ENCODE measurements around the gene SKAP1. TPM values are rescaled to one million over a fixed set of nuclear protein-coding genes. Genes with fewer than 3 reads are reported as not detected.

SKAP1 gene
- total RNA-seq (2014; rRNA removed; shearing (Covaris generic); ENCODE audit: low replicate concordance): not detected in 2 replicates

DNA sequence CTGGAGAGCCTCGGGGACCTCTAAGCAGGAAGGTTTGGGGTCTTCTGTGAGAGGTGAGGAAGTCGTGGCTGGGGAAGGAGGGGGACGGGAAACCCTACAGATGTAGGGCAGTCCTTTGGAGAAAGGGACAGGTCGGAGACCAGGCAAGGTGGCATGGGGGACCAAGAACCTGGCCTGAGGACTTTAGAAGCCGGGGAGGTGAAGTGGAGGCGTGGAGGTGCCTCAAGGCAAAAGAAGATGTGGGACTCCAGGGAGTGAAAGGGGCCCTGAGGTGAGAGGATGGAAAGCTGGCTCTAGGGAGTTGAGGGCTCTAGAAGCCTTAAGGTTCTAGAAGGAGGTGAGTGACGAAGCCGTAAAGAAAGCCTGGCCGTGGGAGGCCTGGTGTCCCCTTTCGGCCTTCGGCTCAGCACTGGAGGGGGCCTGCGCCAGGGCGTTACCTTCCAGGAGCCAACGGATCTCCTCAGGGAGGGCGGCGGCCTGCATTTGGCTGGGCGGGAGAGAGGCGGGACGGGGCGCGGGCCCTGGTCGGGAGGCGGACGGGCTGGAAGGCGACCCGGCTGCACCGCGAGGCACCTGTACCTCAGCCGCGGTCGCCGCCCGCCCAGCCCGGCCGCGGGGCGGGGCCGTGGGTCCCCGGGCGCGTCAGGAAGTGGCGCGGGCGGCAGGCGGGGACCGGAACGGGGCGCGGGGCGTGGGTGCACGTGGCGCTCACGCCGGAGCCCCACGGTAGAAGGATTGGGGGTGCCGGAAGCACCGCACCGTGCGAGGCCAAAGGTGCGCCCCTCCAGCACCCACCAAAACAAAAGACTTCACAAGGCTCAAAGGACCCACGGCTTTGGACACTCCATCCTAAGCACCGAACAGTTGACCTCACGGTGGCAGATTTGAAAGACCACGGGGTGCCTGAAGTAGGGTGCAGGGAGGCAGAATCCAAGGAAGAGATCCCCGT lies at the start of gene SKAP1:
Gene SKAP1, minus strand, starts transcription at position 577 of the 949 bp plus-strand sequence.
- H3K9me3 ChIP-seq: no peaks in the 10 kb centered on the region
- no peaks in the 10 kb centered on the region for H3K27me3 ChIP-seq
- H3K36me3 ChIP-seq: no peaks in the 10 kb centered on the region
- no peak for DNase-seq
- H3K4me3 ChIP-seq: no peak within 1 kb of the TSS

DNA sequence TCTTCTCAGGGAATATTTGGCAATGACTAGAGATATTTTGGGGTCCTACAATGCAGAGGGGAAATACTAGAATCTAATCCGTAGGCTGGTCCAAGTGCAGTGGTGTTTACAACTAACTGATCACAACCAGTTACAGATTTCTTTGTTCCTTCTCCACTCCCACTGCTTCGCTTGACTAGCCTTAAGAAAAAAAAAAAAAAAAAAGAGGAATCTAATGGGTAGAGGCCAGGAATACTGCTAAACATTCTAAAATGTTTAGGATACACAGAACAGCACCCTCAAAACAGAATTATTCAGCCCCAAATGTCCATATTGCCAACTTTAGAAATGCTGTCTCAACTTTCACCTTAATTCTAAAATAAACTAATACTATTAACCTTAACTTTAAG lies 49.0 kb upstream of the SKAP1 start:
- H3K27me3 ChIP-seq: no peaks in the 10 kb centered on the region
- no peaks in the 10 kb centered on the region for H3K9me3 ChIP-seq
- no peak for DNase-seq
- H3K4me3 ChIP-seq: no peak overlapping the region
- H3K36me3 ChIP-seq: no peaks in the 10 kb centered on the region

DNA sequence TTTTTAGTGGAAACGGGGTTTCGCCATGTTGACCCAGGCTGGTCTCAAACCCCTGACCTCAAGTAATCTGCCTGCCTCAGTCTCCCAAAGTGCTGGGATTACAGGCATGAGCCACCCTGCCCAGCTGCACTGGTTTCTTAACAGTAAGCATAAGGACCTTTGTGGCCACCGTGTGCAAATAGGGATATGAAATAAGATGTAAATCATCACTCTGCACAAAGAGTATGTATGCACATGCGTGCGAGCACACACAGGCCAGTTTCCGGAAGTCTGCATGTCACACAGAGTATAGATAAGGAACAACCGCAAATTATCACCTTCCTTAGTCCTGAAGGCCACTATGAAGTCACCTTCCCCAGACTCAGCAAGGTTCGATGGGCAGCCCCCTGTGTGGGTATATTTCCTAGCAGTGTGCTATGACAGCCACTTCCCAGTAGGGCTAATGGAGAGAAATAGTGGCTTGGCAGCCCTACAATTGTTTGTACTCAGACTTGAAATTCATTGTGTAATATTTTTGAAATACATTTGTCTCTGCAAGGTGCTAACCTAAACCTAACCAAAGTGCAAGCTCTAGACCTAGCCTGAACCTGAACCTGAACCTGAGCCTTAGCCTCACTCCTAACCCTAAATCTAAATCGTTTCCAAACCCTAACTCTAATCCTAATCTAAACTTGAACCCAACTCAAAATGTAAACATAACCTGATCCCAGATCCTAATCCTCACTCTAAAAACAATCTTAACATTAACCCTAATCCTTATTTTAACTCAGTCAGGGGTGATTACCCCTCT lies 48.4 kb upstream of the SKAP1 start:
- H3K27me3 ChIP-seq: no peaks in the 10 kb centered on the region
- no peaks in the 10 kb centered on the region for H3K9me3 ChIP-seq
- no peak for DNase-seq
- H3K36me3 ChIP-seq: no peaks in the 10 kb centered on the region
- H3K4me3 ChIP-seq: no peak overlapping the region

DNA sequence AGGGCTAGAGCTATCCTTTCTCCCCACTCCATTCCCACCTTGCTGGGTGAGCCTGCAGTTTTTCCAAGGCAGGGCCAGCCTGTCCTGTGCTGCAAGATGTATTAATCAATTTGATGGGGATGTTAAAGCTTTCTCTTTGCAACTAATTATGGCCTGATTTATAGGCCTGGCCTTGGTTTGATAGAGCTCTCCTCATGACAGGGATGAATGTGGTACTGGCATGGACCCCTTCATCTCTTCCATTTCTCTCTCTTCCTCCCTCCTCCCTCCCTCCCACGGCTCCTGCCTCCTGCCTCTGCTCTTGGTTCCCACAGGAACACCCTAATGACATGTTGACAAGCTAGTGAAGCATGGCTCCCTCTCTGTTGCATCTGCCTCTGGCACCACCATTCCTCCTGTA lies 47.2 kb upstream of the SKAP1 start:
- Histone ChIP-seq H3K9me3 (no peaks in the 10 kb centered on the region), H3K4me3 (no peak overlapping the region), H3K27me3 (no peaks in the 10 kb centered on the region), H3K36me3 (no peaks in the 10 kb centered on the region)
- no peak for DNase-seq

DNA sequence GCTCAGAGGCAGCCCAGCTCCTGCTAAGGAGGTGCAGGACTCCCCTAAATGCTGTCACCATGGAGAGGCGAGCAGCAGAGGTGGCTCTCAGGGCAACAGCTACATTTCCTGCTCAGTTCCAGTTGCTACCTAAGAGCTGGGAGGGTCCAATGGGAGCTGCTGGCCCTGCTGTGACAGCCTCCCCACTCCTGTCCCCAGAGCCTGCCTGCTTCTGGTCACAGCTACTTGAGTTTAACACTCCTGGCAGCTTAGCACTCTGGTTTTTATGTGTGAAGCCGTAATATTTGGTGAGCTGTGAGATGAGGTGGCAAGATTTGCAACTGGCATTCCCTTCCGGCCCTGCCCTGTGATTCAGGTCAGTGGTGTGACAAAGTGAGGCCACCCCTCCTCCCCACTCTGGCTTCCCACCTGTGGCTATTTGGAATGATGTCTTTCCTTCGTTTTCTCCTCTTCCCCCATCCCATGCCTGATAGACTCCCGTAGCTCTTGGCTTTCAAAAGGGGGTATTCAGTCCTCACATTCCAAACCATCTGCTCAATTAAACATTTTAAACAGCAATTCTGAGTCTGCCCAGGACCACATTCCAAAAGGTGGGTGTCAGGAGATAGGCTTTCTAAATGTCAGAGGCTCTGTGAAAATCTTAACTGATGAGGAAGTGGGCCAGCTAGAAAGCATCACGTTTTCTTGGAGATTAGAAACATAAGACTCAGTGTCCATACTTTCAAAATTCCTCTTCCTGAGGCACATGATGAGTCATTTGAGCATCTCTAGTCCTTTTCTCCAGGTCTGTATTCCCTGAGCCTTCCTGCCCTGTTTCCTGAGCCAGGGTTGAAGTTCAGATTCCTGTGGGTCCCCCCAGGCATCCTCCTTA lies 42.6 kb upstream of the SKAP1 start:
- H3K4me3 ChIP-seq: no peak overlapping the region
- peak; percentile 77 for DNase-seq
- H3K9me3 ChIP-seq: no peaks in the 10 kb centered on the region
- H3K36me3 ChIP-seq: no peaks in the 10 kb centered on the region
- H3K27me3 ChIP-seq: no peaks in the 10 kb centered on the region

DNA sequence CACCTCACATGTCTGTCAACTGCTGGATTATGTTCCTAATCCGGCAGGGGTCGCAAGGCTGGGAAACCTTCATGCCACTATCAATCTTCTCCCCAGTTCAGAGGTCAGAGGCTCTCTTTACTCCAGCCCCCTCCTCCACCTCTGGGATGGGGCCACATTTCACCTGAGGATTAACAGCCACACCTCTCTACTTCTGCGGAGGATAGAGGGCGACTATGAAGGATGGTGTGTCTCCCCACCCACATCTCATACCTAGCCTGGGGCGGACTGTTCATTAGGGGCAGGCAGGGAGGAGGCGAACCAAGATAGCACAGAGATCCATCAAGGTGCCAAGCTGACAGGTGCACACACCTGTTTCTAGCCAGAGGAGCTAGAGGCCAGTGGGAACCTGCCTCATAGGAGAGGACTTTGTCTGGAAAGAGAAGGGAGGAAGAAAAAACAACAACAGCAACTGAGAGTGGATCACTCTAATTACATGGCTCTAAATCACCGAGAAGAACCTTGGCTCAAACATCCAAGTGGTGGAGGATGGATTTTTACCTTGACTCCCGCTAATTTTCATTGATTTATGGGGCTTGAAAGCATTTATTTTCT lies 41.9 kb upstream of the SKAP1 start:
- H3K4me3 ChIP-seq: no peak overlapping the region
- H3K27me3 ChIP-seq: no peaks in the 10 kb centered on the region
- H3K9me3 ChIP-seq: no peaks in the 10 kb centered on the region
- no peaks in the 10 kb centered on the region for H3K36me3 ChIP-seq
- DNase-seq: no peak

DNA sequence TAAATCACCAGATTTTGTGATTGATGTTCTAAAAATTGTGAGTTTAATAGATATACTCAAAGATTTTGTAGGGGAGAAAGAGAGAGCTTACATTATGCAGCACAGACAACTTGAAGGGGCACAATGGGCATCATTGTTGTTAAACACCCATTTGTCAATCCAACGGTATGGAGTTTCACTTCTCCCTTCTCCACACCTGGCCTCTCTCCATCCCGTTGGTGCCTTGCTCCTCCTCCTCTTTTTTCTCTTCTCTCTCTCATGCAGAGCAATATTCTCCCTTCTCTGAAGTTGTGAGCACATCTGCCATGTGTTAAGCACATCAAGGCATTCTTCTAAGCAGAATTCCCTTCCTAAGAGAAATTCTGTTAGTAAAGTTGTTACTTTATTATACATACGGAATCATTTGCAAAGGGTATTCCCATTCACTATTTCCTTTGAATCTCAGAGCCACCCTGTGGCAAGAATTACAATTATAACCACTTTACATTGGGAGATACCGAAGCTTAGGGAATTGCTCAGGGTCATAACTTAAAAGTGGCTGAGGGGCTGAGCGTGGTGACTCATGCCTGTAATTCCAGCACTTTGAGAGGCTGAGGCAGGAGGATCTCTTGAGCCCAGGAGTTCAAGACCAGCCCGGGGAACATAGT lies 40.5 kb upstream of the SKAP1 start:
- peak; percentile 50 for DNase-seq
- Histone ChIP-seq H3K9me3 (no peaks in the 10 kb centered on the region), H3K36me3 (no peaks in the 10 kb centered on the region), H3K27me3 (no peaks in the 10 kb centered on the region), H3K4me3 (no peak overlapping the region)

DNA sequence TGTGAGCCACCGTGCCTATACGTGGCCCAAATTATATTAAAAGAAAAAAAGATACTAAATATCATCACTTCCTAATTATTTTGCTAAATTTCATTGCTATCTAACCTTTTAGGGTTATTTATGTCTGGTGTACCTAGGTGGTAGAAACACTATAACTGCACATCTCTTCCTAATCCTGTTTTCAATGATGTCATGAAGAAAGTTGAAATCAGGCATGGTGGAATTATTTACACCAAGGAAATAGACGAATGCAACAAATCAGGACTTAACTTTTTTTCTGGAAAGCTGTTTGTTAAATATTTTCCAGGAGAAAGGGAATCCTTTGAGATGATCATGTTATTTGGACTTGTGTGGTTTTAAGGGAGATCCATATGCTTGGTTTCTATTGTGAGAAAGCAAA lies 39.2 kb upstream of the SKAP1 start:
- H3K36me3 ChIP-seq: no peaks in the 10 kb centered on the region
- H3K4me3 ChIP-seq: no peak overlapping the region
- H3K27me3 ChIP-seq: no peaks in the 10 kb centered on the region
- no peak for DNase-seq
- no peaks in the 10 kb centered on the region for H3K9me3 ChIP-seq

DNA sequence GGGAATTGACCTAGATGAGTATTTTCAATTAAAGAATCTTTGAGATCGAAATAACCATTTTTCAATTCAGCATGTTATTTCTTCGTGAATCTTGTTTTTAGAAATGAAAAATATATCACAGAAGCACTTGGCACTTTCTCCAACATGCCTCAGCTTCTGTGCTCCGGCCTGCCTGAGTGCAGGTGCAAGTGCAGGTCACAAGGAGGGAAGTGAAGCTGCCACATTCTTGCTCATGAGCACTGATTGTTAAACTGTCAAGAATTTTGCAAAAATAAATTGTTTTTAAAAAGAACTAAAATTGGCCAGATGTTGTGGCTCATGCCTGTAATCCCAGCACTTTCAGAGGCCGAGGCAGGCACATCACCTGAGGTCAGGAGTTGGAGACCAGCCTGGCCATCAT lies 38.3 kb upstream of the SKAP1 start:
- no peaks in the 10 kb centered on the region for H3K9me3 ChIP-seq
- no peak overlapping the region for H3K4me3 ChIP-seq
- no peaks in the 10 kb centered on the region for H3K27me3 ChIP-seq
- DNase-seq: no peak
- no peaks in the 10 kb centered on the region for H3K36me3 ChIP-seq

DNA sequence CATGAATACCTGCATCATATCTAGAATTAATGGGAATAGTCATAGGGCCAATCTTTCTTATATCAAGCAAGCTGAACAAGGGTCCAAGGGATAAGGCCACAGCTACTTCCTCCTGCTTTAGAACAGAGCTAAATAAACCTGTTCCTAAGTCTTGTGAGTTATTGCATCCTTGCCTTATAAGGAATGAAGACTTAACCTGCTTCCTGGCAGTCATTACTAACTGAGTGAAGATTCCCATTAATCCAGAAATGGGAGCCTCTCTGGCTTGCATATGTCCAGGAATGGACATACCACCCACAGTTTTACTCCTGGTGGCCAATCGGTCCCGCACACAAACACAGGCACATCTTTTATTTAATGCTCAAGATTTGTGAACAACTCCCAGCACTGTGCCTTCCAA lies 35.9 kb upstream of the SKAP1 start:
- Histone ChIP-seq H3K27me3 (no peaks in the 10 kb centered on the region), H3K9me3 (no peaks in the 10 kb centered on the region)
- DNase-seq: no peak

DNA sequence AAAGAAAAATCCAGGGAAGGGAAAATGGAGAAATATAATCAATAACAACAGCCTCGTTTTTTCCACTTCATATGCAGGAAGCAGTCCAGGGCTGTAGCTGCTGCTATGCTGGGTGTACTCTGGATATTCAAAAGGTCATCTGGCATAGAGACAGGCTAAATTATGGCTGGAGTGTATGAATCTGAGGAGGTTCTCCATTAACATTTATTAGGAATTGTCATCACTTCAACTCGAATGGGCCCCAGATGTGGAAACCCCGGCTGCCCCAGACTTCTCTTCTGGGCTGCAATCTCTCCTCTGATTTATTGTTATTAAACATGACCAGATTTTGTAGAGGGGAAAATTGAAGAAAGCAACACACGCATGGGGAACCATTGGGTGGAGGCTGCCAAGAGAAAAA lies 33.5 kb upstream of the SKAP1 start:
- no peaks in the 10 kb centered on the region for H3K9me3 ChIP-seq
- H3K27me3 ChIP-seq: no peaks in the 10 kb centered on the region
- H3K36me3 ChIP-seq: no peaks in the 10 kb centered on the region
- DNase-seq: no peak
- no peak overlapping the region for H3K4me3 ChIP-seq

More for the DNA sequence above, 35.9 kb upstream of the SKAP1 start:
- Histone ChIP-seq H3K4me3 (no peak overlapping the region), H3K36me3 (no peaks in the 10 kb centered on the region)

DNA sequence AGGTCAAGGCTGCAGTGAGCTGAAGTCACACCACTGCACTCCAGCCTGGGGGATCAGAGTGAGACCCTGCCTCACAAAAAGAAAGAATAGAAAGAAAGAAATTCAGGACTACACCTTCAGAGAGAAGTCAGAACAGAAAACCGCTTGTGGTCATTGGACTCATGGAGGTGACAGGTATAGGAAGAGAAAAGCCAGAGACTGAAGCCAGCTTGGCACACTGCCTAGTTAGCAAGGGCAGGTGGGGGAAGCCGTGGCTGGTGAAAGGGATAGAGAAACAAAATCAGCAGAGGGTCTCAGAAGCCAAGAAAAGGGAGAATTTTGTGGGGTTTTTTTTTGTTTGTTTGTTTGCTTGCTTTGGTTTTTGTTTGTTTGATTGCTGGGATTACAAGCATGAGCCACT lies 32.9 kb upstream of the SKAP1 start:
- DNase-seq: no peak
- H3K9me3 ChIP-seq: no peaks in the 10 kb centered on the region
- no peaks in the 10 kb centered on the region for H3K36me3 ChIP-seq
- H3K27me3 ChIP-seq: no peaks in the 10 kb centered on the region
- H3K4me3 ChIP-seq: no peak overlapping the region

DNA sequence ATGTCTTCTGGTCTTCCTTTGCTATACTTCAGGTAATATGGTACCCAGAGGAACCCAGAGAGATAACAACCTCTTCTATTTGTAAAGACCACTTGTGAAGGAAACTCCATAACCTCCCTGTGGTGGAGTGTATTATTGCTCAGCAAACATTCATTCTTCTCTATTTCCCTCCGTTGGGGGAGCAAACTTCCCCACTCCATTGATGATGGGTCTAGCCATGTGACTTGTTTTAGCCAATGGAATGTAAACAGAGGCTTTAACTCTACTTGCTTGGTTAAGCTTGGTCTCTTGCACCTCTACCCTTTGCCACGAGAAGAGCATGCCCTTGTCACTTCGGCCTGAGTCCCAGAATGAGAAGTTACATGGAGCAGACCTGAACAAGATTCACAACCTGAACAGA lies 30.0 kb upstream of the SKAP1 start:
- Histone ChIP-seq H3K4me3 (no peak overlapping the region), H3K27me3 (no peaks in the 10 kb centered on the region)

DNA sequence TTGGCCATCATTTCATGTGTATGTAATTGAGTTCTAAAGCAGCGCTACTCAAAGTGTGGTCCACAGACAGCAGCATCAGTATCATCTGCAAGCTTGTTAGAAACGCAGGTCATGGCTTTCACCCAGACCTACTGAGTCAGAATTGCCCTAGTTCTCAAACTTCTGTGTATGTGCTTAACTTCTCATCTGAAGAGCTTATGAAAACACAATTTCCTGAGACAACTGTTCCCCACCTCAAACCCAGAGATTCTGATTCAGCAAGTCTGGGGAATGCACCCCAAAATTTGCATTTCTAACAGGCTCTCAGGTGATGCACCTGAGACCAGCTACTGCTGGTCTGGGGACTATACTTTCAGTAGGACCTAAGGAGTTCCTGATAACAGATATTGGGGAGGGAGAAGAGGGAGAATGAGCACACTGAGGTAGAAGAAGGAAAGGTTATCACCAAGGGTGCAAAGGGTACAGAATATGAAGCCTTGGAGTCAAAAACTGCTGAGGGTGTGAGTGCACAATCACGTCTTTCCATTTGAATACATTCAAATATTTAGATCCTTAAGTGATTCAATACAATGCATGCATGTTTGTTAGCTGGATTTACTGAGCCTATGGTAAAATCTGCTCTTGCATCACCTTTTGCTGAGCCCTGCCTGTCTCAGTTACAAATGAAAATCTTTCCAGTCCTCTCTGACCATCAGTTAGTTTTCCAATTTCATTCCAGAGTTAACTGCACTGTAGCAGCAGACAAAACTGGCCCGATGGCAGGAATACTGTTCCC lies 29.2 kb upstream of the SKAP1 start:
- DNase-seq: no peak
- H3K27me3 ChIP-seq: no peaks in the 10 kb centered on the region
- H3K9me3 ChIP-seq: no peaks in the 10 kb centered on the region
- no peaks in the 10 kb centered on the region for H3K36me3 ChIP-seq
- no peak overlapping the region for H3K4me3 ChIP-seq

More for the DNA sequence above, 30.0 kb upstream of the SKAP1 start:
- no peak for DNase-seq
- H3K36me3 ChIP-seq: no peaks in the 10 kb centered on the region
- no peaks in the 10 kb centered on the region for H3K9me3 ChIP-seq

DNA sequence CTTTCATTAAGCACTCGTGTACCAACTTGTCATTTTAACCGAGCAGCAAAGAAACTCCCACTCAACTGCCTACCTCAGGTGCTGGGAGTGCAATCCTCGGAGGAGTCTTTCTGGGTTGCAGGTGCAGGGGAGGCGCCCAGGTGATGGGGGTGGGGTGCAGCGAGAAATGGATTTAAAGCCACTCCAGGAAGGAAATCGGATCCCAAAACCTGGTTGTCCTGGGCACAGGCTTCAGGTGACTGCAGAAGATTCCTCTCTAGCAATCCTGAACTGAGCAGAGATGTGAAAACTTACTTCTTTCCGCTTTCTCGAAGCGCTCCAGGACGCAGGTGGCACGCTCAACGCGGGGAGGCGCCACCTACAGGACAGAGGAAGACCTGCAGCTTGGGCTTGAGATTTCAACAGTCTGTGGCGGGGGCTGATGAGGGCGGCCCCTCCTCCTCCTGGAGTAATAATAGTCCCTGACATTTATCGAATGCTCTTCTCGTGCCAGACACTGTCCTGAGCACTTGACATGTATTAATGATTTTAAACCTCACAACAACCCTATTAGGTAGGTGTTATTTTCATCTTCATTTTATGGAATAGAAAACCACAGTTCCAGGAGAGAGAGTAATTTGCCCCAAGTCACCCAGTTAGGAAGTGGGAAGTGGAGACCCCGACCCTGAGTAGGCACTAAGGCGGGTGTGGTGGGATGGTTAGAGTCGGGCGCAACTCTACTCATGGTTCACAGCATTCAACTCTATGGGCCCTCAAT lies 27.2 kb upstream of the SKAP1 start:
- DNase-seq: peak; percentile 64

More for the DNA sequence above, 27.2 kb upstream of the SKAP1 start:
- Histone ChIP-seq H3K4me3 (no peak overlapping the region), H3K9me3 (no peaks in the 10 kb centered on the region), H3K36me3 (no peaks in the 10 kb centered on the region), H3K27me3 (no peaks in the 10 kb centered on the region)

All from MG63 (cell line).